Upper lobe of left lung (tissue), 6 donors: ENCODE data around the gene SCAI. TPM values are rescaled to one million over a fixed set of nuclear protein-coding genes. Genes with fewer than 3 reads are reported as not detected.

Source experiments
- ATAC-seq, 2 donors: fragments of 200-7000 bp; cut with Tn5 transposase; one replicate each; pipeline ENCODE4 v1.9.1; 2022; ENCODE audit warnings: mild to moderate bottlenecking in 2 of 2, moderate library complexity in 2 of 2; ENCODE audit not compliant: low FRiP score in 2 of 2
- DNase-seq, 2 donors: peaks; one replicate each; pipeline ENCODE4 v3.0.0-alpha.2; 2019 to 2020
- H3K27ac ChIP-seq, 4 donors: fragments of 200-600 bp; sonication (generic); one replicate each; pipeline ENCODE4 v1.5.1; 2016 to 2019
- H3K27me3 ChIP-seq, 4 donors: fragments of 200-600 bp; sonication (generic); one replicate each; pipeline ENCODE4 v1.5.1; 2017 to 2019
- H3K36me3 ChIP-seq, 4 donors: fragments of 200-600 bp; sonication (generic); one replicate each; pipeline ENCODE4 v1.5.1; 2016 to 2019
- H3K4me1 ChIP-seq, 4 donors: fragments of 200-600 bp; sonication (generic); one replicate each; pipeline ENCODE4 v1.5.1; 2018 to 2019
- H3K4me3 ChIP-seq, 4 donors: fragments of 200-600 bp; sonication (generic); one replicate each; pipeline ENCODE4 v1.5.1; 2017 to 2019; ENCODE audit warnings: mild to moderate bottlenecking in 2 of 4, moderate library complexity in 1 of 4
- H3K9me3 ChIP-seq, 4 donors: fragments of 200-600 bp; sonication (generic); one replicate each; pipeline ENCODE4 v1.5.1; 2018 to 2019
- EP300 ChIP-seq, 4 donors: sonication (generic); formaldehyde crosslinking; IDR thresholded peaks; one replicate each; pipeline ENCODE4 v1.5.1; 2017; ENCODE audit warnings: antibody characterized with exemption in 4 of 4, control low read depth in 2 of 4
- POLR2A ChIP-seq, 4 donors: fragments of 450-650 bp; IDR thresholded peaks; one replicate each; pipeline ENCODE4 v1.5.1; 2016 to 2017; ENCODE audit warnings: antibody characterized with exemption in 4 of 4, mild to moderate bottlenecking in 2 of 4
- POLR2AphosphoS5 ChIP-seq, 2 donors: sonication (generic); formaldehyde crosslinking; IDR thresholded peaks; one replicate each; pipeline ENCODE4 v1.5.1; 2017; ENCODE audit warnings: antibody characterized with exemption in 2 of 2
- WGBS, 2 donors: methylation state at CpG; one replicate each; pipeline ENCODE4 v1.1.5; 2017 to 2018; 5-methylcytosine and 5-hydroxymethylcytosine counted together
- total RNA-seq, 6 donors: library from RNA; depleted of rRNA in 4 of 6; stranded (reverse); fragments of >200 nt in 4 of 6; gene quantifications; one replicate each; pipeline versions ENCODE4 v1.1.0 to v1.2.1, GENCODE V29; 2016 to 2021
- TF ChIP-seq, protein P1 (sequence below), 6 experiments: fragments of 450-650 bp in 4 of 6; fragments of 200-600 bp in 2 of 6; sonication (generic) in 2 of 6; IDR thresholded peaks; one replicate each; pipeline ENCODE4 v1.5.1; 2016 to 2019; ENCODE audit warnings: antibody characterized with exemption in 6 of 6
- donor health status: DM: no; HTN: no; CAD: no; lungs with moderate emphysema.
- donor health status: DM: no; HTN: yes; CAD: no; lungs with severe emphysema.

SCAI gene
- total RNA-seq, 6 donors from 2014 or later: 12.9 to 77.5 (median 23.4) TPM

DNA sequence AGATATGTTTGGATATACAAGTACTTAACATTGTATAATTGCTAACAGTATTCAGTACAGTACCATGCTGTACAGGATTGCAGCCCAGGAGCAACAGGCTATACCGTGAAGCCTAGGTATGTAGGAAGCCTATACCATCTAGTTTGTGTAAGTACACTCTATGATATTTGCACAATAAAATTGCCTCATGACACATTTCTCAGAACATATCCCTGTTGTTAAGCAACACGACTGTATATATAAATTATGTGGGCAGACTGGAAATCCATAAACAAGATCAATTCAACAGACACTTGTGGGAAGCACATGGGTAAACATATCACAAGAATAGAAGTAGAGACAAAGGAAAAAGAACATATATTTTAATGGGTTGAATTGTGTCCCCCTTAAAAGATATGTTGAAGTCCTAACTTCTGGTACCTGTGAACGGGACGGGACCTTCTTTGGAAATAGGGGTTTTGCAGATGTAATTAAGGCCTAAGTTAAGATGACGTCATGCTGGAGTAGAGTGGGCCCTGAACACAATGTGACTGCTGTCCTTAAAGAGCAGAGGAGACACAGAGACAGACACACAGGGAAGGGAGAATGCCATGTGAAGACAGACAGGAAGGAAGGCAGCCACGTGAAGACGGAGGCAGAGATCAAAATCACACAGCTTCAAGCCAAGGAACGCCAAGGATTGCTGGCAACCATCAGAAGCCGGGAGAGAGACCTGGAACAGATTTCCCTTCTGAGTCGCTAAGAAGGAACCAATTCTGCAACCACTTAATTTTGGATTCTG, 76.3 kb downstream of the SCAI start:
- peaks cover 0 to 14% (median 11%) of the 10 kb centered on the region in 4 donors for H3K4me1 ChIP-seq
- WGBS, 2 donors: 36 to 46% methylated on average over 10 of the region's 10 CpGs
- ATAC-seq (peak in 1 of 2 donors; percentile 16), DNase-seq (no peak)
- no peaks in the 10 kb centered on the region for H3K9me3 ChIP-seq
- peak overlapping the region in 3 of 4 donors; percentile 20 to 65 (median 62) for H3K27ac ChIP-seq
- no peaks in the 10 kb centered on the region for H3K27me3 ChIP-seq
- no peaks in the 10 kb centered on the region for H3K36me3 ChIP-seq
- no peak overlapping the region for H3K4me3 ChIP-seq
- TF ChIP-seq EP300 (IDR thresholded peaks at IDR 0.05): peak in 2 of 4 donors; percentile 1 to 6
- no peak for TF ChIP-seq POLR2A (IDR thresholded peaks at IDR 0.05)
- TF ChIP-seq, protein P1, sequence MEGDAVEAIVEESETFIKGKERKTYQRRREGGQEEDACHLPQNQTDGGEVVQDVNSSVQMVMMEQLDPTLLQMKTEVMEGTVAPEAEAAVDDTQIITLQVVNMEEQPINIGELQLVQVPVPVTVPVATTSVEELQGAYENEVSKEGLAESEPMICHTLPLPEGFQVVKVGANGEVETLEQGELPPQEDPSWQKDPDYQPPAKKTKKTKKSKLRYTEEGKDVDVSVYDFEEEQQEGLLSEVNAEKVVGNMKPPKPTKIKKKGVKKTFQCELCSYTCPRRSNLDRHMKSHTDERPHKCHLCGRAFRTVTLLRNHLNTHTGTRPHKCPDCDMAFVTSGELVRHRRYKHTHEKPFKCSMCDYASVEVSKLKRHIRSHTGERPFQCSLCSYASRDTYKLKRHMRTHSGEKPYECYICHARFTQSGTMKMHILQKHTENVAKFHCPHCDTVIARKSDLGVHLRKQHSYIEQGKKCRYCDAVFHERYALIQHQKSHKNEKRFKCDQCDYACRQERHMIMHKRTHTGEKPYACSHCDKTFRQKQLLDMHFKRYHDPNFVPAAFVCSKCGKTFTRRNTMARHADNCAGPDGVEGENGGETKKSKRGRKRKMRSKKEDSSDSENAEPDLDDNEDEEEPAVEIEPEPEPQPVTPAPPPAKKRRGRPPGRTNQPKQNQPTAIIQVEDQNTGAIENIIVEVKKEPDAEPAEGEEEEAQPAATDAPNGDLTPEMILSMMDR (IDR thresholded peaks at IDR 0.05): no peak
- TF ChIP-seq POLR2AphosphoS5 (IDR thresholded peaks at IDR 0.05): peak in 1 of 2 donors; percentile 52

DNA sequence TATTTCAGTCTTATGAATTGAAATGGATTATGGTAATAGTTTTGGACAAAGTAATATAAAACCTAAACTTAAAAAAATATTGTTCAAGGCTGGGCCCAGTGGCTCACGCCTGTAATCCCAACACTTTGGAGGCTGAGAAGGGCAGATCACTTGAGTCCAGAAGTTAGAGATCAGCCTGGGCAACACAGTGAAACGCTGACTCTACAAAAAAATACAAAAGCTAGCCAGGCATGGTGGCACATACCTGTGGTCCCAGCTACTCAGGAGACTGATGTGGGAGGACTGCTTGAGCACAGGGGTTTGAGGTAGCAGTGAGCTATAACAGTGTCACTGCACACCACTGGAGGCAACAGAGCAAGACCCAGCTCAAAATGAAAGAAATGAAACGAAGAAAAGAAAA, 81.9 kb downstream of the SCAI start:
- no peaks in the 10 kb centered on the region for H3K9me3 ChIP-seq
- no peak overlapping the region for H3K27ac ChIP-seq
- ATAC-seq (no peak), DNase-seq (no peak)
- TF ChIP-seq, protein P1 (IDR thresholded peaks at IDR 0.05): no peak
- no peak for TF ChIP-seq EP300 (IDR thresholded peaks at IDR 0.05)
- TF ChIP-seq POLR2AphosphoS5 (IDR thresholded peaks at IDR 0.05): no peak
- no peak for TF ChIP-seq POLR2A (IDR thresholded peaks at IDR 0.05)
- H3K36me3 ChIP-seq: no peaks in the 10 kb centered on the region
- H3K4me1 ChIP-seq: no peaks in the 10 kb centered on the region
- 87 to 91% methylated on average over 3 of the region's 3 CpGs for WGBS, 2 donors
- no peak overlapping the region for H3K4me3 ChIP-seq
- H3K27me3 ChIP-seq: no peaks in the 10 kb centered on the region

DNA sequence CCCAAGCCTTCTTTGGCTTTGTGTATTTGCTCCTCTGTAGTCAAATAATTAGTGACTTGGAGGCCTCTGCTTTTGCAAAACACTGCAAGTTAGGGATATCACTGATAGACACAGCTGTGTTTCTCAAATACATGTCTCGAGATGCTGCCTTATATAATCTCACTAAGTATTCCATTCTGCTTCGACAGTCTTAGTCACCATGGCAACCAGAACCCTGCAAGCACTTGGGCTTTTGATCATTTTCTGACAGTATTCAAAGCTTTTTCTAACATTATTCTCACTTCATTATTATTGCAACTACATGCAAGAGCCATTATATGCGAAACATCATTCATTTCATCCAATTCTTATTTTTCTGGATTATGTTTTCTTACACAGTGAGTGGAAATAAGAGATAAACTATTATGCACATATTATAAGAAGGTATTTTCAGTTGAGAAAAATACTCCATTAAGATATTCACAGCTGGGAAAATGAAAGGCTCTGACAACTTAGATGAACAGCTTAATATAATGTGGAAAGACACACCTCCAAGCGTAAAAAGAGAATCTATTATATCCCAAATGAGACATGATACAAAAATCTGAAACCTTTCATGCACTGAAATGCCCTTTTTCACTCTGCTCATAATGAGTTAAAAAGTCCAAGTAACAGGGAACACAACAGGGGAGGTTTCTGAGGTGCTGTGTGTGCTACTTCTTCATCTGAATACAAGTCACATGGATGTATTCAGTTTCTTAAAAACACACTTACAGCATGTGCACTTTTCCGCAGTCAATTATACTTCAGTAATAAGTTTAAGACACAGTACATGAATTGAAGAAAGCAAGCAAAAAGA, 93.9 kb downstream of the SCAI start:
- no peak for DNase-seq
- Histone ChIP-seq H3K4me3 (no peak overlapping the region), H3K27ac (no peak overlapping the region), H3K9me3 (no peaks in the 10 kb centered on the region), H3K4me1 (no peaks in the 10 kb centered on the region), H3K27me3 (no peaks in the 10 kb centered on the region), H3K36me3 (peaks cover 0 to 6% (median 1%) of the 10 kb centered on the region in 4 donors)
- TF ChIP-seq POLR2AphosphoS5 (IDR thresholded peaks at IDR 0.05) (no peak), POLR2A (IDR thresholded peaks at IDR 0.05) (no peak), EP300 (IDR thresholded peaks at IDR 0.05) (no peak)
- TF ChIP-seq, protein P1 (IDR thresholded peaks at IDR 0.05): no peak
- 85 to 87% methylated on average over 5 of the region's 5 CpGs for WGBS, 2 donors
- no peak for ATAC-seq

DNA sequence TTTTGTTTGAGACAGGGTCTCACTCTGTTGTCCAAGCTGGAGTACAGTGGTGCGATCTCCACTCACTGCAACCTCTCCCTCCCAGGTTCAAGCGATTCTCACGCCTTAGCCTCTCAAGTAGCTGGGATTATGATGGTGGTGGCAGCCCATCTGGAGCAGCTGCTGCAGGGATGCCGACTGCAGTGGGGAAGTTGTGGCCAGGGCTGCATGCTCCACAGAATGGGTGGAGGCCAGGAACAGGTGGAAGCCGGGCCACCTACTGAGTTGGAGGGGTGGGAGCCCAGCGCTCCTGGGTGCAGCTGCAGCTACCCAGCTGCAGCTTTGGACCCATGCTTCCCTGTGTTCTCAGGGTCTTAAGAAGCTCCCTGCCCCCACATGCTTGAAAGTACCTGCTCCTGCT, 99.7 kb downstream of the SCAI start:
- Histone ChIP-seq H3K27ac (no peak overlapping the region), H3K4me3 (no peak overlapping the region), H3K36me3 (no peaks in the 10 kb centered on the region), H3K27me3 (no peaks in the 10 kb centered on the region), H3K9me3 (no peaks in the 10 kb centered on the region), H3K4me1 (no peaks in the 10 kb centered on the region)
- ATAC-seq (no peak), DNase-seq (no peak)
- WGBS, 2 donors: 91 to 100% methylated on average over 1 to 6 of the region's 6 CpGs
- no peak for TF ChIP-seq EP300 (IDR thresholded peaks at IDR 0.05)
- no peak for TF ChIP-seq POLR2AphosphoS5 (IDR thresholded peaks at IDR 0.05)
- TF ChIP-seq, protein P1 (IDR thresholded peaks at IDR 0.05): no peak
- TF ChIP-seq POLR2A (IDR thresholded peaks at IDR 0.05): no peak
